GM12872 (cell line): Measurements from ENCODE around the gene SYNE1.

Source experiments
- TF ChIP-seq, protein P1 (sequence below): IDR thresholded peaks from 3 replicates; pipeline ENCODE4 v1.5.1; 2011; ENCODE audit warnings: low read depth, mild to moderate bottlenecking, low read length, moderate library complexity; ENCODE audit not compliant: insufficient read depth

The SYNE1 gene

DNA sequence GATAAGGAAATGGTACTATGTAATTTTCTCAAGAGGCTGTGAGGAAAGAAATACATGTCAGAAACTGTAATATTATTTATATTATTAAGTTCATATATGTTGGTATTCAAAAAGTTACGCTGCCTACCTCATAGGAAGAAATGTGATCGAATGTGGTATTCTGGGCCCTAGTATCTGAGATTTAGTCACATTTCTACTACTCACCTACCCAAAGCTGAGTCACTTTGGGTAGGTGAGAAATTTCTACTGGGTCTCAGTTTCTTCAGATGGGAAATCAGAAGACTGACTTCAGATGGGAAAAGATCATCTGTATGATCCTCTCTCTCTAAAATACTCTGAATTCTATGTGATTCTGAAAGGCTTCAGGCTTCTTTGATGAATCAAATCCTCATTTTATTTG, 411.0 kb downstream of the SYNE1 start:
- TF ChIP-seq, protein P1, sequence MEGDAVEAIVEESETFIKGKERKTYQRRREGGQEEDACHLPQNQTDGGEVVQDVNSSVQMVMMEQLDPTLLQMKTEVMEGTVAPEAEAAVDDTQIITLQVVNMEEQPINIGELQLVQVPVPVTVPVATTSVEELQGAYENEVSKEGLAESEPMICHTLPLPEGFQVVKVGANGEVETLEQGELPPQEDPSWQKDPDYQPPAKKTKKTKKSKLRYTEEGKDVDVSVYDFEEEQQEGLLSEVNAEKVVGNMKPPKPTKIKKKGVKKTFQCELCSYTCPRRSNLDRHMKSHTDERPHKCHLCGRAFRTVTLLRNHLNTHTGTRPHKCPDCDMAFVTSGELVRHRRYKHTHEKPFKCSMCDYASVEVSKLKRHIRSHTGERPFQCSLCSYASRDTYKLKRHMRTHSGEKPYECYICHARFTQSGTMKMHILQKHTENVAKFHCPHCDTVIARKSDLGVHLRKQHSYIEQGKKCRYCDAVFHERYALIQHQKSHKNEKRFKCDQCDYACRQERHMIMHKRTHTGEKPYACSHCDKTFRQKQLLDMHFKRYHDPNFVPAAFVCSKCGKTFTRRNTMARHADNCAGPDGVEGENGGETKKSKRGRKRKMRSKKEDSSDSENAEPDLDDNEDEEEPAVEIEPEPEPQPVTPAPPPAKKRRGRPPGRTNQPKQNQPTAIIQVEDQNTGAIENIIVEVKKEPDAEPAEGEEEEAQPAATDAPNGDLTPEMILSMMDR = no peak

DNA sequence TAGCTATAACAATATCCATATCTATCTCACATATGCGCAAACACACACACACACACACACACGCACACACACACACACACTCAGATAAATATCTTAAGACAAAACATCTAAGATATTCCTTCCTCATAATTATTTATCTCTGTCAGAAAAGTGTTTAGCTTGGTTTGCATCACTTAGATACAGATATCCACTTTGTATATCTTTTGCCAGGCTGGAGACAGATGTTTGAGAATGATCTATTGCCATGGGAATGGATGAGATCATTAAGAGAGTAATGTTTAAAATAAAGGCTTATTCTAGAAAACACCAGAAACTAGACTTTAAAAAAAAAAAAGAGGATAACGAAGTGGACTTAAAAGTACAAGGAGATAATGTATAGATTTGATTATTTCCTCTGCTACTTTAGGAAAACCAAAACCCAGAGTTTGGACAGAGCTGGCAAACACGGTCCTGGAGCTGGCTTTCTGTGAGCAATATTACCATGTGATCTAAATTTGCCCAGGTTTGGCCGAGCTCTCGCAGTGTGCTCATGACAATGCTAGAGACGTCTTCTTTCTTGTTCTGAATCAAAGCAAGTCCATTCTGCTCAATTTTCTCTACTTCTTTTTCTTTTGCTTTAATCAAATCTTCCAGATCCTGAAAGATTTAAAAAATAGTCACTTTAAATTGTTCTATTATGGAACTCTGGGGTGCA, 411.8 kb downstream of the SYNE1 start:
- TF ChIP-seq, protein P1 = no peak

DNA sequence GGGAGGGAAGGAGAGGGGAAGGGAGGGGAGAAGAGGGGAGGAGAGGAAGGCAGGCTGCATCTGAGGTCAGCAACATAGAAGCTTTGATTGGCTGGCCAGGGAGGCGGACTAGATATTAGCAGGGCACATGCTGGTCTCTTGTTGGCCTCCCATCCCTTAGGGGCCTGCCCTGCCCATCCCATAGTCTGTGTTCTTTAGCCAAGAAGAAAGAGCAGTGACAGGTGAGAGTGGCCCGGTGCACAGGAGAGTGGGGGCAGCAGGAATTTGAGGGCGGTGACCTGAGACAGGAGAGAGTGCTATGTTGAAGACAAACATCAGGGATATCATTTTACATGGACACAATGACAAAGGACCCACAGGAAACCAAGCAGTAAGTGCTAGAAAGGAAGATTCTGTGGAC, 413.5 kb downstream of the SYNE1 start:
- TF ChIP-seq, protein P1 = no peak

DNA sequence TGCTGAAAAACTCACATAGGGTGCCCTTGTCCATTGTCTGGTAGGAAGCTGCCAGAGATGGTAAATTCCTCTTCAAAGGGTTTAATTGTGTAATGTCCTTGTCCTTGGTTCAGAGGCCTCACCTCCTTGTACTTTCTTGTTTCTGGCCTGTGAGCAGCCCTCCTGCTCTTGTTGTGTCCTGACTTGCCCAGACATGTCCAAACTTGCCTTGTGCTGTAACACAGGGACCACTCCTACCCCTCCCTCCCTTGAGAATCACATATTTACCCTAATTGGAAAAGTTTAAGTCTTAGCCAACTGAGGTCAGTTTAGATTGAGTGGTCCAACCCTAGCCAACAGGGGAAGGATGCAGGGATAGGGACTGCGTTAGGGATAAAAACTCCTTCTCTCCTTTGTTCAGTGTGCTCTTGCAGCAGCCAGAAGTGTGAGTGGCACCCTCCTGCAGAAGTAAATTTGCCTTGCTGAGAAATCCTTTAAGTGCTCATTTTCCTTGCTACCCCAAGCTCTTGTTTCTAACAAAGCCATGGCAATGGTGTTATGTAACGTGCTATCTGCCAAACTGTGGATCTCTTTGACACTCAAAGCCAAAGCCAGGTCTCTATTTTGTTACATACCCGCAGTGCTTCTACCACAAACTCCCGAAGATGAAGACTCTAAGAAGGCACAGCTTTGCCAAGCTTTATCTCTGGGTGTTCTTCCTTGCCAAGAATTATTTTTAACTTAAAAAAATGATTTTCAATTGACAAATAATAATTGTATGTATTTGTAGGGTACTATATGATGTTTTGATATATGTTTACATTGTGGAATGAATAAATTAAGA, 415.1 kb downstream of the SYNE1 start:
- TF ChIP-seq, protein P1 = no peak

DNA sequence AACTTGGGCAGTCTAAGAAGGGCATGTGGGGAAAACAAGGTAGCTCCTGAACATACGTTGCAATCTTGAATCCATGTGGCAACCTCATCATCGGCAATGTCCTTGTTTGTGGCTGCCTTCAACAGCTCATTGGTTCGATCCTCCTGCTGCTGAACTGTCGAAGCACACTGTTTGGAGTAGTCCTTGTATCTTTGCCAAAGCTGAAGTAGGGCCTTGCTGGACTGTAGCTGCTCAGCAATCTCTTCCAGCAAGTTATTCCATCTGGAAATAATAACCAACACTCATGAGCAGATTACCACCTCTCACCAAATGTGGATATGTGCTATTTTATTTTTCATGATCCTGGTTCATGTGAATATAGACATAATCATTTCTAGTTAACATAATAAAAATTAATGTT, 416.4 kb downstream of the SYNE1 start:
- TF ChIP-seq, protein P1 = no peak

DNA sequence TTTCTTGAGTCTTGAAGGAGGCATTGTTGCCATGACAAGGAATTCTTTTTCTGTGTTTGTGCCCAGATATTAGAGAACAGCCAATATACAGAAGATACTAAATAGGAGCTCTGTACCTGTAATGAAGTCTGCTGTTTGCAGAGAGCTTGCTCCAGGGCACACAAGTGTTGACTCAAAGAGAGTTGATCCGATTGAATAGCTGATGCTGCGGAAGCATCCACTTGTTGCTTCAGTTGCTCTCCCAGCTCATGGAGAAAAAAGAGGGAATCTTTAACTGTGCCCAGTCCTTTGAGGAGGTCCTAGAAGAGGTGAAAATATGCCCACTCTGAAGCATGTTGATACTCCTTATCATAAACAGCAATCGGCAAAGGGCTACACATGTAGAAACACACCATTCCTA, 418.3 kb downstream of the SYNE1 start:
- TF ChIP-seq, protein P1 = no peak

GRCh38 chr6:152212437-152212836, 424.7 kb downstream of the SYNE1 start:
- TF ChIP-seq, protein P1 = no peak
